ENCODE data around the gene SOX6.

DNA sequence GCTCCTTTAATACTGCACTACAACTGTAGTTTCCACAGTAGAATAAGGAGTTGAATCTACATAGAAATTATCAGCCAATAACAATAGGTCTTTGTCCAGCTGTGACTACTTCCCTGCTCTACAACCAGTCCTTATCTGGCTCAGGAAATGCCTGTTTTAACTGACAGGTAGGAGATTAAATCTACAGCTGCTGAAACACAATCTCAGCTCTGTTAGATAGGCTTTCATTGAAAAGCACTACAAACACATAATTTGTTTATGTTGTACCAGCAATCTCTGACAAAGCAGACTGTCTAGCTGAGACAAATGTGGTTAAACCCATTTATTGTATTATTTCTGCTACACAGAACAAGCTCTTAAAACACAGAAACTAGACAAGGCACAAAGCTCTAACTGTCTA, 230.0 kb downstream of the SOX6 start:
- TF ChIP-seq POLR2A (IDR thresholded peaks at IDR 0.05; ENCODE audit: low read depth, low read length) (no peak), POLR2AphosphoS5 (IDR thresholded peaks at IDR 0.05; ENCODE audit: low read depth, low read length) (no peak)

Measured in GM12891 (cell line).